Measurements from ENCODE around the gene ARVCF. TPM values are rescaled to one million over a fixed set of nuclear protein-coding genes. Genes with fewer than 3 reads are reported as not detected.
"Not testable (repeated sequence)": the region's sequence is repeated elsewhere in the genome, so short reads cannot be mapped to it uniquely, and the experiment has no call there.

The ARVCF gene
- total RNA-seq, 1 donor from 2014 or later = 288 TPM

DNA sequence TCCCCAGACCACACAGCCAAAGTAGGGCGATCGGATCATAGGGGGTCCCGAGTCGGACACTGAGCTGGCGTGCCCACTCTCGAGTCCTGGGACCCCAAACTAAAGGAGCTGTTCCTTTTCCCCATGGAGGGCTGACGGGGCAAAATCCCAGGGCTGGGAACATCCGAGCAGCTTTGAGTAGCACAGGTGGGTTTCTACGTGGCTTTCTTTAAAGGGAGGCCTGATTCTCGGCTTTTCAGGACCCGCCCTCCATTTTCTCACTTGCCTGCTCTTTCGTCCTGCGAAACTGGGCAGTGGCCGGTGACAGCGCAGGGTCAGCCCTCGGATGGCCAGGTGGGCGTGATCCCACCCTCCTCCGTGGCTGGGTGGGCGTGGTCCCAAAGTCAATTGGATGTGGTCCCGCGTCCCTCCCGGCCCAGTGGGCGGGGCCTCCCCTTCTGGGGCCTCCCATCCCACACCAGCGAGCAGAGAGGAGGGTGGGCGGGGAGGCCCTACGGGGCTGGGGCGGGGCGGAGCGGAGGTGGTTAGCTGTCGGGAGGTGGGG is 57.5 kb downstream of the ARVCF start:
- peak; percentile 77 for DNase-seq

DNA sequence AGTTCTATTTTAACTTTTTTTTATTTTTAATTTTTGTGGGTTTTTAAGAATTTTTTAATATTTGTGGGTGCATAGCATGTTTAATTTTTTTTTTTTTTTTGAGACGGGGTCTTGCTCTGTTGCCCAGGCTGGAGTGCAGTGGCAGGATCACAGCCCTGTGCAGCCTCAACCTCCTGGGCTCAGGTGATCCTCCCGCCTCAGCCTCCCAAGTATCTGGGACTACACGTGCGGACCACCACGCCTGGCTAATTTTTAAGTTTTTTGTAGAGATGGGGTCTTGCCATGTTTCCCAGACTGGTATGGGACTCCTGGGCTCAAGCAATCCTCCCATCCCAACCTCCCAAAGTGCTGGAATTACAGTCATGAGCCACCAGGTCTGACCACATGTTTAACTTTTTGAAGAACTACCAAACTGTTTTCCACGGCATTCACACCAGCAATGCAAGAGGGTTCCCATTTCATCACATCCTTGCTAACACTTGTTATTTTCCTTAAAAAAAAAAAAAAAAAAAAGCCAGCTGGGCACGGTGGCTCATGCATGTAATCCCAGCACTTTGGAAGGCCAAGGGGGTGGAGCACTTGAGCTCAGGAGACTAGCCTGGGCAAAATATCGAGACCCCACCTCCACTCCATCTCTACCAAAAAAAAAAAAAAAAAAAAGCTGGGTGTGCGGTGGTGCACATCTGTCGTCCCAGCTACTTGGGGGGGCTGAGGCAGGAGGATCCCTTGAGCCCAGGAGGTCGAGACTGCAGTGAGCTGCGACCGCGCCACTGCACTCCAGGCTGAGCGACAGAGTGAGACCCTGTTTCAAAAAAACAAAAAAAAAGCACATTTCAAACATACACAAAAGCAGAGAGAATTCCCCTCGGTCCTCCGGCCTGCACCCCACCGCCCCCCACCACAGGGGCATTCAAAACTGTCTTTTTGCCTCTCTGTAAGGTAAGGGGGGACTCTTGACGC is 58.3 kb downstream of the ARVCF start:
- DNase-seq = no peak

DNA sequence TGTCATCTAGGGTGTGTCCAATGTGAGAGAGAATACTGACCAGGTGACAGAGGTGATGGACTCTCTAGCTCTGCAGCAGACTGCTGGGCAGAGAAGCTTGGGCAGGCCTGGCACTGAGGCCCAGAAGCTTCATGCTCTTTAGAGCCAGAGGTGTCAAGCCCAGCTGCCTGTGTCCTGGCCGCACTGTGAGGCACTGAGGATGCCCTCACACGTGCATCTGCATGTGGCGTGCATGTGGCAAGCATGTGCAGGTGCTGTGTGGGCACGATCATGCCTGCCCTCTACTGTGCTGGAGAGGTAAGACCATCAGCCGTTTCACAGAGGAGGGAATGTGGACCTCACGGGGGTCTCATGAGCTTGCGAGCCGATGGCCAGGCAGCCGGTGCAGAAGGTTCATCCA is 59.2 kb downstream of the ARVCF start:
- no peak for DNase-seq

DNA sequence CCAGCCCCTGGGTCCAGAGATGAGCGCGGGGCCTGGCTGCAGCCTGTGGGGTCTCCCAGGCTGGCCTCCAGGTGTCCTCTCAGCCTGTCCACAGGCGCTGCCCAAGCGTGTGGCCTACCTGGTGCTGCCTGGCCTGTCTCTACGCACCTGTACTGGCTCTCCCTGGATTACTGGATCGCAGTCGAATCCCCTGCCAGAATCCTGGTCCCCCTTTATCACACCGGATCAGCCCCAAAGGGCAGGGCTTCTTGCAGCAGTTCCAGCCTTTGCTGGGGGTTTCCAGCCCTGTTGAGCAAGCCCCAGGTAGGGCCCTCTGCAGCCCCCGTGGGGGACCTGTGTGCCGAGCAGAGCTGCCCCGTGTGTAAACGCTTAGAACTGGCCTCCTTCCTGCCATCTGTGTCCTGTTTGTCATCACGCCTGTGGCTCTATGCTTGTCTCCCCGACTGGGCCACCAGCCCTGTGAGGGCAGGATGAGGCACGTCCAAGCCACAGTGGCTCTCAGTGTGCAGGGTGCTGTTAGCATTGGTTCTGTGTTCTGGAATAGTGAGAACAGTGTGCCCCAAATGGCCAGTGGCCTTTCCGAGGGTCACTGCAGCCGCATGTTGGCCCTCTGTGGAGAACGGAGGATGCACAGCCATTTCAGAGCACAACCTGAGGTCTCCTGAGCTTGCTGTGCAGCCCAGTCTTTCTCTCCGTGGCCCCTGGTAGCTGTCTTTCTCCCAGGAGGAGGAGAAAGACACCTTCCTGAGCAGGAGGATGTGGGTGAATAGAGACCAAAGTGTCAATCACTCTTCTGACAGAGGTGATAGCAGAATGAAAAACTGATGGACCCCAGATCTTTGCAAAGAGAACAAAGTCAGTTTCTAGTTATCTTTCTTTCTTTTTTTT is 61.1 kb downstream of the ARVCF start:
- DNase-seq = no peak

DNA sequence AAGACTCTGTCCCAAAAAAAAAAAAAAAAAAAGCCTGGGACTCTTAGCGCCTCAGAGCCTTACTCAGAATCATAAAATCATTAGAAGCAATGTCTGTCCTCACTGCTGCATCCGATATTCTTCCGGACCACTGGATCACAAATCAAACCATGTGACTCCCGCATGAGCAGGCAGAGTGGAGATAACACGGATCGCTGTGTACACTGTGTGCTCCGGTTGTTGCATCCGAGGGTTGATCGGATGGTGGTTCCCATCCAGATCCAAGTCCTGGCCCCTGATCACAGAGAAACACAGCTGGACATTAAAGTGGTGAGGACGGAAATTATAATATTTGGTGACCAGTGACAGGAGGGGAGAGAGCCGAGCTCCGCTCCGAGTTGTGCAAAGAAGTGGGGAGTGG is 65.3 kb downstream of the ARVCF start:
- DNase-seq = peak; percentile 49

DNA sequence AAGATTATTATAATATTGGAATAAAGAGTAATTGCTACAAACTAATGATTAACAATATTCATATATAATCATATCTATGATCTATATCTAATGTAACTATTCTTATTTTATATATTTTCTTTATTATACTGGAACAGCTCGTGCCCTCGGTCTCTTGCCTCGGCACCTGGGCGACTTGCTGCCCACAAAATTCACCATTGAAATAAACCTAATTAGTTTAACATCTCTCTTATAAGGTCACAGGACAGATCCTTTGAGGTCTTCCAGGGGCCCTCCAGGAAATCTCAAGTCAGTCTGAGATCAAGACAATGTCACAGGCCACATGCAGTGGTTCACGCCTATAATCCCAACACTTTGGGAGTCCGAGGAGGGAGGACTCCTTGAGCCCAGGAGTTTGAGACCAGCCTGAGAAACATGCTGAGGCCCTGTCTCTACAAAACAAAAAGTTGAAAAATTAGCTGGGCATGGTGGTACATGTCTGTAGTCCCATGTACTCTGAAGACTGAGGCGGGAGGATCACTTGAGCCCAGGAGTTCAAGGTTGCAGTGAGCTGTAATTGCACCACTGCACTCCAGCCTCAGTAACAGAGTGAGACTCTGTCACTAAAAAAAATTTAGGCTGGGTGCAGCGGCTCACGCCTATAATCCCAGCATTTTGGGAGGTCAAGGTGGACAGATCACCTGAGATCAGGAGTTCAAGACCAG is 68.4 kb downstream of the ARVCF start:
- DNase-seq = no peak

DNA sequence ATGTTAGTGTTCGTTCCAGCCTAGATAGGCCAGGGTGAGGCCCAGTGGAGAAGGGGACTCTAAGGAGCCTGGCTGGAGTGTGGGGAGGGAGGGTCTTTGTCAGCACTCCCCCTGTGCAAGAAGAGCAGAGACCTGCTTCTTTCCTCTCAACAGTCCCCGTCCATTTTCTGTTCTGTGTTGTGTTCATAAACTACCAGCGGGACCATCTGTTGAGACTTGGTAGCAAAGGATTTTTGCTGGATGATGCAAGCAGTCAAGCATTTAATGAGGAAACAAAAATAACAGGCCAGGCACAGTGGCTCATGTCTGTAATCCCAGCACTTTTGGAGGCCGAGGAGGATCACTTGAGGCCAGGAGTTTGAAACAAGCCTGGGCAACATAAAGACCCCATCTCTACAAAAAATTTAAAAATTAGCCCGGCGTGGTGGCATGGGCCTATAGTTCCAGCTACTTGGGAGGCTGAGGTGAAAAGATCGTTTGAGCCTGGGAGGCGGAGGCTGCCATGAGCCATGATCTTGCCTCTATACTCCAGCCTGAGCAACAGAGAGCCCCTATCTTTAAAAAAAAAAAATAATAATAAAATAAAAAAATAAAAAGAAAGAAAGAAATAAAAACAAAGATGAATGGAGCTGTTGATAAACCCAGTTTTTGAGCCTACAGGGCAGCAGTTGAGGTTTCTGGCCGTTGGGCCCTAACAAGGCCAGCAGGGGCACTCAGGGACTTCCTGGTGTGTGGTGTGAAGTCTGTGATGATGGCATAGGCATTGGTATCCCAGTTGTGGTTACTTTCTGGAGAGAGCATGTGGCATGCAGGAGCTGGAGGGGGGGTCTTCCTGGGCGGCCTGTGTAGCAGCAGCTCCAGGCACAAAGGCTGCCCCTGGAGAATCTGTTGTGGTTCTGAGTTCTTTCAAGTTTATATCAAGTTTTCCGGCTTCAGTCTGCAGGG is 73.3 kb downstream of the ARVCF start:
- peak; percentile 70 for DNase-seq

DNA sequence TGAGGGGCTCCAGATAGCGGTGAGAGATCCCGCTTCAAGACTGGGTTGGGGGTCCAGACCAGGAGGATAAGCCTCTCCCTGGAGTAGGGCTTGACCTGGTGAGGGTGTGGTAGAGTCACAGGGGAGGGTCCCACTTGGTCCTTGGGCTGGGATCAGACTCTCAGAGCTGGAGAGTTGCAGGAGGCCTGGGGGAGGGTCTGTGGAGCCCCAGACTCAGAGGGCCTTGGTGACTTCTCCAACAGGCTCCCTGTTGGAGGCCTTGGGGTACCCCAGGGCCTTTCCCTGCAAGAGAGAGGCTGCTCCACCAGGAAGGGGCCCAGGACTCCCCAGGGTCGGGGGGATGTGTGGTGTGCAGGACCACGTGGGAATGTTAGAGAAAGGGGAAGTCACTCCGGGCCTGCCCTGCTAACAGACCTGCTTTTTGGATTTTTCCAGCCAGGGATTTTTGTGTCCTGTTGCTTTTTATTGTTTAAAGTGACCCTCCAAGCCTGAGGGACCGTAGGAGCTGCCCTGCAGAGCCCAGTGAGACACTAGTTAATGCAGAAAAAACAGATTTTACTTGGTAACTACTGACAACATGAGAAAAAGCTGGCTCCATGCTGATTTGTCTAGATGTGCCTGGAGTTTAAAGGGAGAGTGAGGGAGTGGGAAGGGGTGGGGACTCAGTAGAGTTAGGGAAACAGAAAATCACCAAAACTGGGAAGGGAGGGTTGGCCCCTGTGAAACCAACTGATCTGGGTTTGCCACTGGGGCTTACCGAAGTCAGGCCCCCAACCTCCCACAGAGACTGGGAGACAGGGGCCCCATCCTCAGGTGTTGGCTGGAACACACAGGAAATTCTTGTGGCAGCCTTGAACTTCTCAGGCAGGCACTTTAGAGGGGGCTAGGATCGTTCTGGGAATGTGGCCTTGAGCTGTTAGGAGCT is 74.2 kb downstream of the ARVCF start:
- peak; percentile 57 for DNase-seq

DNA sequence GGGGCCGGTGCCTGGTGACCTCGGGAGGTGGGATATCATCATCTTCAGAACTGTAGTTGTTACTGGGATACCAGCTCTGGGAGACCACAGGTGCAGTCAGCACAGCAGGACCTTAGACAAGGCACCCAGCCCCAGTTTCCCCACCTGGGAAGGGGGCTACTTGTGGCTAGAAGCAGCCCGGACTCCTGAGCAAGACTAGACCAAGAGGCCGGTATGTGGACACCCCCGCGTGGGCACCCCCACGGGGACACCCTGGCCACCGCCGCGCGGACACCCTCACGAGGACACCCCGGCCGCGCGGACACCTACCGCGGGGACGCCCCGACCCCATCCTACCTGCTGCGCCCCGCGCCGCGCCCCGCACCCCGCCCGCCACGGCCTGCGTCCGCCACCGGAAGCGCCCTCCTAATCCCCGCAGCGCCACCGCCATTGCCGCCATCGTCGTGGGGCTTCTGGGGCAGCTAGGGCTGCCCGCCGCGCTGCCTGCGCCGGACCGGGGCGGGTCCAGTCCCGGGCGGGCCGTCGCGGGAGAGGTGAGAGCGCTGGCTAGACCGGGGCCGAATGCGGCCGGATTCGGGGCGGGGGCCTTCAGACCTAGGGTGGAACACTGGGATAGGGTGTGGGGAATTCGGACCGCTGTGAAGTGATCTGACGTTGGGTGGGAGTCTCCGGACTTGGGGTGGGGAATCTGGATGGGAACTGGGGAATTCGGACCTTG is 75.1 kb downstream of the ARVCF start, which contains the start of the genes COMT and TXNRD2:
TSS of gene COMT (plus strand) at position 408 of the 718 bp plus-strand sequence. CDS start 20,755 bp downstream, outside the sequence.
TSS of gene TXNRD2 (minus strand) at position 454 of the 718 bp plus-strand sequence. CDS start at position 439, 15 bp downstream.
- peak; percentile 72 for DNase-seq

DNA sequence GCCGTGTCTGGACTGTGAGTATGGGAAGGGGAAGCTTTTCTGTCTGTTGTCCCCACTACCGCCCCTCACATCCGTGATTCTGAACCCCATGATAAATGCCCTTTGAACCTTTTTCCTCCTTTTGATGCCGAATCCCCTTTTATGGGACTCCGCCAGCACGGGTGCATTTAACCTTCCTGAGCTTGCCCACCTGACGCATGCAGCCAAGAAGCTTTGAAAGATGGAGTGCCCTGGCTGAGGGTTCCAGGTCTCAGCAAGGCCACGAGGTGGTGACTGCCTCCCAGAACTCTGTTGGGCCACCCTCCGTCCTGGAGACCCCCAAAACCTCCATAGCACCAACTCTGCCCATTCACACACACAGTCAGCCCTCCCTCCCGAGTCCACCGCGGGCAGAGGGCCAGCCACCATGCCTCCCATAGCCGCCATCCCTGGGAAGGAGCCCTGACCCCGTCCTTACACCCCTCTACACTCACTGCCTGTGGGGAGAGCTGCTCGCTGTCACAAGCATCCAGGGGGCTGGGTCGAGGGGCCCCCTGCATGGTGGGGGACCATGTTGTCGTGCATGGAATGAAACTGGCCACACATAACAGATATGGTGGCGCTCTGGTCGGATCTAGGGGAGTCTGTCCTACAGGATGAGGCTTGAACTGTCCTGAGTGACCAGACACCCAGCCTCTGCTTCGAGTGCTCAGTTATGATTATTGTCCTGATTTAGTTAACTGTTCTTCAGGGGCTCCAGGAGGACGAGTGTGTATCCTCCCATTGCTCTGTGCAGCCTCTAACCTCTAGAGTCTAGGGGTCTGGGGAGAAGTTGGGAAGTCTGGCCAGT is 75.9 kb downstream of the ARVCF start:
- DNase-seq = no peak

DNA sequence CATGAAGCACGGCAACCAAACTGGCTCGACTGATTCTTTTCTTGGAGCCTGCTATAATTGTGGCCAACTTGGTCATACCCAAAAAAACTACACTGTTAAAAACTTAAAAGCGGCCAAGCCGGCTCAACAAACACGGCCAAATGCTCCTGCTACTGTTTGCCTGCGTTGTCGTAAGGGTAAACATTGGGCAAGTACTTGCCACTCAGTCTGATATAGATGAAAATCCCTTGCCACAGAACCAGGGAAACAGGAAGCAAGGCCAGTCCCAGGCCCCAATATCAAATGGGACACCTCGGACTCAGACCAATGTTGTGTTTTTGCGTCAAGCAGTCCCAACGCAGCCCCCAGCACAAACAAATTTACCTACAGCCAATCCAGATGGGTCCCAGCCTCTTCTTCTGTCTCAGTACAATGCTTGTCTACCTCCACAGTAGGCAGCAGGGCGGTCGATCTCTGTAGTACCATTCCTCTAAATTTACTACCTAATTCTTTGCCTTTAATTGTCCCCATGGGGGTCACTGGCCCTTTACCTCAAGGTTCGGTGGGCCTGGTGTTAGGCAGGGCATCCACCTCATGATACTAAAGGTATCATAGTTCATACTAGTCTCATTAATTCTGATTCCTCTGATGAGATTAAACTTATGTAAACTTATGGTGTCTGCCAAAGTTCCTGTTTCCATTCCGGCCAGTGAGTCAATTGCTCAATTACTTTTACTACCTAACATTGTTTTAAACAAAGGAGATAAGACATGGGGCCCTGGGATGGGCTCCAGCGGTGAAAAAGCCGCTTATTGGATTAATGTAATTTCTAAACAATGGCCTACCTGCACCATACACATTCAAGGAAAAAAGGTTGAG is 78.8 kb downstream of the ARVCF start:
- peak; percentile 50 for DNase-seq

DNA sequence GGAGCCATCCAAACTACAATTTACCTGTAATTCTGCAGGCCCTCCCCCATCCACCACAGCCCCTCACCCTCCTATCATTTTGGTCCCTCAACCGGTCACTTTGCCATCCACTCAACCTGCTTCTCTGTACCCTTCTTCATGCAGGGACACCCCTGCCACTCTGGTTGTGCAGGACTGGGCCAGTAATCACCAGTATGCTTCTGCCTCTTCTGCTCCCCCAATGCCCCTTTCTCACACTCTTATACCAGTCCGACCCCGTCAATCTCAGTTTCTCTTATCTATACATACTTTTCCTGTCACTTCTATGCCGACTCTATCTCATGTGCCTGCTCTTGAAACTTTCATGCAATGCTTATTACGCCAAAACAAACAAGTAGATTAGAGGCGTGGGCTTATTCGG is 80.1 kb downstream of the ARVCF start:
- DNase-seq = no peak

DNA sequence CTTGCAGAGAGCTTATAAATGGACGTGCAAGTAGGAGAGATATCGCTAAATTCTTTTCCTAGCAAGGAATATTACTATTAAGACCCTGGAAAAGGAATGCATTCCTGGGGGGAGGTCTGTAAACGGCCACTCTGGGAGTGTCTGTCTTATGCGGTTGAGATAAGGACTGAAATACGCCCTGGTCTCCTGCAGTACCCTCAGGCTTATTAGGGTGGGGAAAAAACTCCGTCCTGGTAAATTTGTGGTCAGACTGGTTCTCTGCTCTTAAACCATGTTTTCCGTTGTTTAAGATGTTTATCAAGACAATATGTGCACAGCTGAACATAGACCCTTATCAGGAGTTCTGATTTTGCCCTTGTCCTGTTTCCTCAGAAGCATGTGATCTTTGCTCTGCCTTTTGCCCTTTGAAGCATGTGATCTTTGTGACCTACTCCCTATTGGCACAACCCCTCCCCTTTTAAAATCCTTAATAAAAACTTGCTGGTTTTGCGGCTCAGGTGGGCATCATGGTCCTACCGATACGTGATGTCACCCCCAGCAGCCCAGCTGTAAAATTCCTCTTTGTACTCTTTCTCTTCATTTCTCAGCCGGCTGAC is 81.4 kb downstream of the ARVCF start:
- not testable (repeated sequence) for DNase-seq

DNA sequence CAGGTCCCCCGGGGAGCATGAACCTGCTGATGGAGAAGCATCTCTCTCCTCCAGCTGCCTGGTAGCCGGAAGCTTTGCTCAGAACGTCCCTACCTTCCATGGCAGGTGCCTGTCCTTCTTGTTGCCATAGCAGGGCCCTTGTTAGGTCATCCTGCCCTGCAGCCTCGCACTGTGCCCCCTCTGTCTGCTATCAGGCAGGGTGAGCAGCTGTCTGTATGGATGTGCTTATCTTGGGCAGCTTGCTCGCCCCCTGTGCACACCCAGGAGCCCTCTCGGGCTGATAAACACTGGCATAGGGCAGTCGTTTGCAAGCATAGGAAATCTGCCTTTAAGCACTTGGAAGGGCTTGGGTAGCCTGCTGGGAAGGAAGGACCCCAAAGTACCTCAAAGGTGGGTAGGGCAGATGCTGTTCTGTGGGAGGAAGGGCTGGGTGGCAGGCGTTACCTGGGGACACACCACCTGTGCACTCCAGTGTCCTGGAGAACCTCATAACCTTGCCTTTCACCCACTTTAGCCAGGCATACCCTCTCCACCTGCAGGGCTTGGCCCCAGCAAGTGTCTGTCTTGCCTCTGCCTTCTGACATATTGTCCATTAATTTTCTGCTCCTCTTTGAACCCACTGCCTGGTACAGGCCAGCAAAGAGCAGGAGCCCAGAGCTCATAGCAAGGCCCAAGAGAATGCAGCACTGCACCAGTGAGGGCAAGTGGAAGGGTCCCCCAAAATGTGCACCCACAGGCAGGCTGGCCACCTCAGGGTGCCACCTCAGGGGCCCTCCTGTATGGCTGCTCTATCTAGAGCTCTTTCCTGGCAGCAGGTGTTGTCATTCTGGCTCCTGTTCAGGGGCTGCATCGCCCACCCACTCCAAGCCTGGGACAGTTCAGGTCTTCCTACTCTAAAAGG is 83.0 kb downstream of the ARVCF start:
- no peak for DNase-seq

DNA sequence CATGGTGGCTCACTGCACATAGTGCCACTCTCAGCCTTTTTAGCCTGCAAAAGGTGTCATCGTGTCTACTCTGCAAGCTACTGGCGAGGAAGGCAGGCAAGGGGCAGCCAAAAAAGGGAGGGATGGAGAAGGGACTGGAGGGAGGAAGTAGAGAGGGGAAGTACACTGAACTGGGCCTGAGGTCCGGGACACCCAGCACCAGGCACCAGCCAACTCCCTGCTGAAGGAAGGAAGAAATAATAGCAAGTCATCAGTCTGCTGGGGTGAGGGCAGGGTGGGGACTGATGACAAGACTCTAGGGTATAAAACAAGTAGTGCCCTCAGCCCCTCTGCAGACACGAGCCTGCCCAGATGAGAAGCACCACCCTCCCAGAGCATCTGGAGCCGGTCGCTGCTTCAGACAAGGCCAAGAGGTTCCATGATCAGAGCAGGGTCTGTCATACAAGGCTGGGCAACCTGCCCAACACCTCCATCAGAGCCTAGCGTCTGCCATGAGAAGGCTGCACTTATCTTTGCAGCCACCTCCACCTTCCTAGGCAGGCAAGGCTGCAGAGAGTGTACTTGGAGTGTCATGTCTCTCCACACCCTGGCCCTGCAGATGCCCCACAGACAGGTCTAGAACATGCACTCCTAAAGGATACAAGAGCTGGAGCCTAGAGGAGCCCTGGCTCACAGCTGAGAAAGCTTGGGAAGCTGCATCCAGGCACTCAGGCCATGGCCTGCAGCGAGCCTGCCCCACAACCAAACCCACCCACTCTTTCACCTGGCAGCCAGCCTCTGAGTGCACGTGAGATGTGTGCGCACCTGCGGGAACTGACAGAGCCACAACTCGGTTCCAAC is 84.0 kb downstream of the ARVCF start:
- no peak for DNase-seq

All from dermis blood vessel endothelial cell (primary cell).